Measurements from ENCODE around the gene ZNF786.
A peak's percentile ranks its signal among the peaks of the same experiment; 100 is the strongest.
"Not testable (repeated sequence)": the region's sequence is repeated elsewhere in the genome, so short reads cannot be mapped to it uniquely, and the experiment has no call there.

The ZNF786 gene

DNA sequence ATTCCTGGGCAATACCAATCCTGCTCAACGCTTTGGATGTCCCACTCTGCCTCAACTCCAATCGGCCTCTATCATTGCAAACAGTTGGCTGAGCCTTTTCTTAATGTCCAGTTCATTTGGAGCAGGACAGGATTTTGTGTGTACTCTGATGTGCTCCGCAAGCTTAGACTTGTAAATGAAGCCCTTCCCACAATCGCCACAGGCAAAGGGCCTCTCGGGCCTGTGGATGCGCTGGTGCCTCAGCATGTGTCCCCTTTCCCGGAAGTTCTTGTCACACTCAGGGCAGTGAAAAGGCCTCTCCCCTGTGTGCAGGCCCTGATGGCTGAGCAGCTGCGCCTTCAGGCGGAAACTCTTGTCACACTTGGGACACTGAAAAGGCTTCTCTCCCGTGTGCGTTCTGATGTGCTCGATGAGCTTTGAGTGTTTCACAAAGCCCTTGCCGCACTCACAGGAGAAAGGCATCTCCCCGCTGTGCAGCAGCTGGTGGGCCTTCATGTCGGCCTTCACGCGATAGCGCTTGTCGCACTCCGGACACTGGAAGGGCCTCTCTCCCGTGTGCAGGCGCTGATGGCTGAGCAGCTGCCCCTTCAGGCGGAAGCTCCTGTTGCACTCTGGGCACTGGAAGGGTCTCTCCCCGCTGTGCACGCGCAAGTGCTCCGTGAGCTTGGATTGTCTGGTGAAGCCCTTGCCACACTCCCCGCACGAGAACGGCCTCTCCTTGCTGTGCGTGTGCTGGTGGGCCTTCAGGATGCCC, 20.0 kb downstream of the ZNF786 start:
- Histone ChIP-seq H3K36me3 (ENCODE audit: insufficient read depth, insufficient read length, low read length) (peaks cover 53% of the 10 kb centered on the region), H3K27me3 (ENCODE audit: insufficient read depth, insufficient read length) (no peaks in the 10 kb centered on the region), H3K4me1 (ENCODE audit: insufficient read depth, insufficient read length) (no peaks in the 10 kb centered on the region), H3K9ac (ENCODE audit: insufficient read length, low read depth) (peak overlapping the region; percentile 16), H3K4me3 (ENCODE audit: insufficient read length, low read depth) (no peak overlapping the region), H3K9me3 (ENCODE audit: insufficient read depth, low read length) (no peaks in the 10 kb centered on the region)
- no peak for DNase-seq (ENCODE audit: low read depth, low spot score)
- no peak for TF ChIP-seq ZNF274 (IDR thresholded peaks at IDR 0.05; ENCODE audit: low read depth, low read length)
- no peak for TF ChIP-seq SUZ12 (IDR thresholded peaks at IDR 0.05; ENCODE audit: extremely low read depth, insufficient read depth, insufficient read length)

DNA sequence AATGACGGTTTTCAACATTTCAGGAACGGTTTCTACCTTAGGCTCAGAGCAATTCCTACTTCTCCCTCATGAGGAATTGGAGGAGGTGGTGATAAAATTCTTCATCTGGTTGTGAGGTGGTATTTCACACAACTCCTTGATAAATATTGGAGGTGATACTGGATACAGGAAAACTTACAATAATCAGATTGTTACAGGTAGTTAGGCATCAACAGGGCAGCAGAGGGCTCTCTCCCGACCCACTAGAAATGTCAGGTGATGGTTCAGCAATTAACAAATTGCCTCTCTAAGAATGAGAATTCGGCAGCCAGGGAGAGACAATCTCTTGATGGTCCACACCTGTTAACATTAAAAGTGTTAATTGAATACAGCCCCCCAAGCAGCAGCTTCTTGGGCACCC, 22.6 kb downstream of the ZNF786 start:
- no peak for TF ChIP-seq SUZ12 (IDR thresholded peaks at IDR 0.05; ENCODE audit: extremely low read depth, insufficient read depth, insufficient read length)
- no peak for TF ChIP-seq YY1 (IDR thresholded peaks at IDR 0.05; ENCODE audit: insufficient read depth, insufficient read length)
- no peak for TF ChIP-seq ZNF274 (IDR thresholded peaks at IDR 0.05; ENCODE audit: low read depth, low read length)
- Histone ChIP-seq H3K4me1 (ENCODE audit: insufficient read depth, insufficient read length) (no peaks in the 10 kb centered on the region), H3K36me3 (ENCODE audit: insufficient read depth, insufficient read length, low read length) (peaks cover 41% of the 10 kb centered on the region), H3K27me3 (ENCODE audit: insufficient read depth, insufficient read length) (no peaks in the 10 kb centered on the region), H3K4me3 (ENCODE audit: insufficient read length, low read depth) (no peak overlapping the region), H3K9ac (ENCODE audit: insufficient read length, low read depth) (no peak overlapping the region), H3K9me3 (ENCODE audit: insufficient read depth, low read length) (no peaks in the 10 kb centered on the region)
- no peak for DNase-seq (ENCODE audit: low read depth, low spot score)

DNA sequence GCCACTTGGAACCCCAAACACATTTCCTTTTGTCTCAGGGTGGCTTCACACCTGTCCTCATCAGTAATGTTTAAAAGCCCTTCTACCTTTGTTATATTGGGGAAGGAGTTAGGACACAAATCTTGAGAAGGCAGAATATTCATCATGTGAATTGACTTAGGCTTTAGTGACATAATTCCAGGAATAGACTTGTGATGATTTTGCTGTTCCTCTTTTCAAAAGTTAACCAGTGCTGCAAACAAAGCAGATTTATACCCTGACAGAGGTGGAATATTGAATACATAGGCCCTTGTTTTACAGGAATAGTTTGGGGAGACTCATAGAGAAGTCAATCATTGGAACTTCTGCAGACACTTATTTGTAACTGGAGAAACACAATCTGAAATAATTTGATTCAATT, 27.0 kb downstream of the ZNF786 start:
- Histone ChIP-seq H3K36me3 (ENCODE audit: insufficient read depth, insufficient read length, low read length) (peaks cover 7% of the 10 kb centered on the region), H3K27me3 (ENCODE audit: insufficient read depth, insufficient read length) (no peaks in the 10 kb centered on the region), H3K4me1 (ENCODE audit: insufficient read depth, insufficient read length) (no peaks in the 10 kb centered on the region), H3K9ac (ENCODE audit: insufficient read length, low read depth) (no peak overlapping the region), H3K4me3 (ENCODE audit: insufficient read length, low read depth) (no peak overlapping the region), H3K9me3 (ENCODE audit: insufficient read depth, low read length) (no peaks in the 10 kb centered on the region)
- no peak for TF ChIP-seq ZNF274 (IDR thresholded peaks at IDR 0.05; ENCODE audit: low read depth, low read length)
- no peak for TF ChIP-seq SUZ12 (IDR thresholded peaks at IDR 0.05; ENCODE audit: extremely low read depth, insufficient read depth, insufficient read length)
- TF ChIP-seq YY1 (IDR thresholded peaks at IDR 0.05; ENCODE audit: insufficient read depth, insufficient read length), result no peak
- no peak for DNase-seq (ENCODE audit: low read depth, low spot score)

DNA sequence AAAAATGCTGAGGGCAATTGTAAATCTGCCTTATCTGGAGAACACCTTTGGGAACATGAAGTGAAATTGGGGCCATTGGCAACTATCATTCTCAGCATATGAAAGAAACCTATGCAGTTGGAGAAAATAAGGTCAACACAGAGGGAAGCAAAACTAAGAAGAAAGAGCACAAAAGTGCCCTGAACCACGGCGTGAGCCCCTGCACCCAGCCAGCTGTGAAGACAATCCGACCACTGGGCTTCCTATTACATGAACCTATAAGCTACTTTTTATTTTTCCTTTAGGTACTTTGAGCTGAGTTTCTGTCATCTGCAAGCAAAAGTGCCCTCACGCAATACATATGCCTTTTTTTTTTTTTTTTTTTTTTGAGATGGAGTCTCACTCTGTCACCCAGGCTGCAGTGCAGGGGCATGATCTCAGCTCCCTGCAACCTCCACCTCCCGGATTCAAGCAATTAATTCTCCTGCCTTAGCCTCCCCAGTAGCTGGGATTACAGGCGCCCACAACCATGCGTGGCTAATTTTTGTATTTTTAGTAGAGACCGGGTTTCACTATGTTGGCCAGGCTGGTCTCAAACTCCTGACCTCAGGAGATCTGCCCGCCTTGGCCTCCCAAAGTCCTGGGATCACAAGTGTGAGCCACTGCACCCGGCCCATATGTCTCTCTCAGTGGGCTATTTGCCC, 28.2 kb downstream of the ZNF786 start:
- H3K36me3 ChIP-seq (ENCODE audit: insufficient read depth, insufficient read length, low read length); H3K9ac ChIP-seq (ENCODE audit: insufficient read length, low read depth); H3K27me3 ChIP-seq (ENCODE audit: insufficient read depth, insufficient read length); H3K4me3 ChIP-seq (ENCODE audit: insufficient read length, low read depth); H3K9me3 ChIP-seq (ENCODE audit: insufficient read depth, low read length); H3K4me1 ChIP-seq (ENCODE audit: insufficient read depth, insufficient read length); DNase-seq (ENCODE audit: low read depth, low spot score): not testable (repeated sequence)

DNA sequence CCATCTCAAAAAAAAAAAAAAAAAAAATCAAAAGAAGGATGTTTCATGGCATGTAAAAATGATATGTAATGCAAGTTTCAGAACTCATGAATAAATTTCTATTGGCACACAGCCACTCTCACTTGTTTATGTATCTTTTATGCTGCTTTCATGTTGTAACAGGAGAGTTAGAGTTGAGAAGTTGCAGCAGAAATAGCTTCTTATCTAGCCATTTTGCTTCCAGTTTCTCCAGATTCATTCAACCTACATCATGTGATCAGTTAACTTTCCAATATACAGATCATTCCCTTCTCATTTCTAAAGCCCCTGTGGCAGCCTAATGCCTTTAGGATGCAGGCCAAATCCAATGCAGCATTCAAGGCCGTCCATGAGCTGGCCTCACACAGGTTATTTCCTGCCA, 30.4 kb downstream of the ZNF786 start:
- no peak overlapping the region for H3K4me3 ChIP-seq (ENCODE audit: insufficient read length, low read depth)
- no peaks in the 10 kb centered on the region for H3K27me3 ChIP-seq (ENCODE audit: insufficient read depth, insufficient read length)
- no peaks in the 10 kb centered on the region for H3K36me3 ChIP-seq (ENCODE audit: insufficient read depth, insufficient read length, low read length)
- no peak for DNase-seq (ENCODE audit: low read depth, low spot score)
- no peaks in the 10 kb centered on the region for H3K4me1 ChIP-seq (ENCODE audit: insufficient read depth, insufficient read length)
- H3K9ac ChIP-seq (ENCODE audit: insufficient read length, low read depth), result no peak overlapping the region
- no peaks in the 10 kb centered on the region for H3K9me3 ChIP-seq (ENCODE audit: insufficient read depth, low read length)
- TF ChIP-seq ZNF274 (IDR thresholded peaks at IDR 0.05; ENCODE audit: low read depth, low read length) (no peak), SUZ12 (IDR thresholded peaks at IDR 0.05; ENCODE audit: extremely low read depth, insufficient read depth, insufficient read length) (no peak), YY1 (IDR thresholded peaks at IDR 0.05; ENCODE audit: insufficient read depth, insufficient read length) (no peak)

DNA sequence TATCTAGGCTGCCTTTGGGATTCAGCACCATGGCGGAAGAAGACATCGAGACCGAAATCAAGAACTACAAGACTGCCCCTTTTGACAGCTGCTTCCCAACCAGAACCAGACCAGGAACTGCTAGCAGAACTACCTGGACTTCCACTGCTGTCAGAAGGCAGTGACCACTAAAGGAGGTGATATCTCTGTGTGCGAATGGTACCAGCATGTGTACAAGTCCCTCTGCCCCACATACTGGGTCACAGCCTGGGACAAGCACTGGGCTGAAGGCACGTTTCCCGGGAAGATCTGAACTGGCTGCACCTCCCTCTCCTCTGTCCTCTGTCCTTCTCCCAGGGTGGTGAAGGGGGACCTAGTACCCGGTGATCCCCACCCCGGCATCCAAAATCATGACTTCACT, 36.6 kb downstream of the ZNF786 start:
- TF ChIP-seq SUZ12 (IDR thresholded peaks at IDR 0.05; ENCODE audit: extremely low read depth, insufficient read depth, insufficient read length), result no peak
- no peak for TF ChIP-seq YY1 (IDR thresholded peaks at IDR 0.05; ENCODE audit: insufficient read depth, insufficient read length)
- TF ChIP-seq ZNF274 (IDR thresholded peaks at IDR 0.05; ENCODE audit: low read depth, low read length), result no peak

DNA sequence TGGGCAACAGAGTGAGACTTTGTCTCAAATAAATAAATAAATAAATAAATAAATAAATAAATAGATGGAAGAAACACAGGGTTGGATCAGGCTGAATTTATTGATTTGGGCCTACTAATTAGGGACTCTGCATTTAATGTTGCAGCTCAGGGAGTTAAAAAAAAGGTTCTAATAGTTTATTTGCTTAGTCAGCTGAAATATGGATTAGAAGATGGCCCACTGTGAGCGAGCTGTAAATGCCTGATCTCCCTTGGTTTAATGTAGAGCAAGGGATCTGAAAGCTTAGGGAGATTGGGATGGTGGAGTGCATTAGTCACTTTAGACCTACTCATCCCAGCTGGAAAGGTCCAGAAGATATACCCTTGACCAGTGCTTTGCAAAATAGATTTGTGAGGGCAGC, 37.1 kb downstream of the ZNF786 start:
- H3K36me3 ChIP-seq (ENCODE audit: insufficient read depth, insufficient read length, low read length), result no peaks in the 10 kb centered on the region
- H3K27me3 ChIP-seq (ENCODE audit: insufficient read depth, insufficient read length), result no peaks in the 10 kb centered on the region
- DNase-seq (ENCODE audit: low read depth, low spot score), result no peak
- H3K4me3 ChIP-seq (ENCODE audit: insufficient read length, low read depth), result no peak overlapping the region
- no peaks in the 10 kb centered on the region for H3K9me3 ChIP-seq (ENCODE audit: insufficient read depth, low read length)
- no peak for TF ChIP-seq SUZ12 (IDR thresholded peaks at IDR 0.05; ENCODE audit: extremely low read depth, insufficient read depth, insufficient read length)
- TF ChIP-seq ZNF274 (IDR thresholded peaks at IDR 0.05; ENCODE audit: low read depth, low read length), result no peak
- no peak for TF ChIP-seq YY1 (IDR thresholded peaks at IDR 0.05; ENCODE audit: insufficient read depth, insufficient read length)
- no peaks in the 10 kb centered on the region for H3K4me1 ChIP-seq (ENCODE audit: insufficient read depth, insufficient read length)
- H3K9ac ChIP-seq (ENCODE audit: insufficient read length, low read depth), result no peak overlapping the region

More for the DNA sequence above, 36.6 kb downstream of the ZNF786 start:
- Histone ChIP-seq H3K9me3 (ENCODE audit: insufficient read depth, low read length) (no peaks in the 10 kb centered on the region), H3K4me1 (ENCODE audit: insufficient read depth, insufficient read length) (no peaks in the 10 kb centered on the region), H3K27me3 (ENCODE audit: insufficient read depth, insufficient read length) (no peaks in the 10 kb centered on the region), H3K9ac (ENCODE audit: insufficient read length, low read depth) (no peak overlapping the region), H3K36me3 (ENCODE audit: insufficient read depth, insufficient read length, low read length) (no peaks in the 10 kb centered on the region), H3K4me3 (ENCODE audit: insufficient read length, low read depth) (no peak overlapping the region)
- no peak for DNase-seq (ENCODE audit: low read depth, low spot score)
